ENCODE measurements around the gene ABHD16B. TPM values are rescaled to one million over a fixed set of nuclear protein-coding genes. Genes with fewer than 3 reads are reported as not detected.

The ABHD16B gene
- total and polyA plus RNA-seq, 2 of the 13 experiments (the other 11 are each of a cell fraction or from before 2014, with no cell fraction given): not detected

- TF ChIP-seq HBP1 (CRISPR knock-in tag; IDR thresholded peaks at IDR 0.05; ENCODE audit: low read depth): no peak
- peak; percentile 27; the same call in 1 of the 2 replicates for TF ChIP-seq ZNF431 (CRISPR knock-in tag; IDR thresholded peaks at IDR 0.05; ENCODE audit: borderline replicate concordance, low read depth)
- TF ChIP-seq, protein P1, sequence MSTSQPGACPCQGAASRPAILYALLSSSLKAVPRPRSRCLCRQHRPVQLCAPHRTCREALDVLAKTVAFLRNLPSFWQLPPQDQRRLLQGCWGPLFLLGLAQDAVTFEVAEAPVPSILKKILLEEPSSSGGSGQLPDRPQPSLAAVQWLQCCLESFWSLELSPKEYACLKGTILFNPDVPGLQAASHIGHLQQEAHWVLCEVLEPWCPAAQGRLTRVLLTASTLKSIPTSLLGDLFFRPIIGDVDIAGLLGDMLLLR (CRISPR knock-in tag; IDR thresholded peaks at IDR 0.05): peak; percentile 77; the same call in 1 of the 2 replicates
- peak; percentile 57 for TF ChIP-seq NFYC (CRISPR knock-in tag; IDR thresholded peaks at IDR 0.05)
- TF ChIP-seq, protein P2, sequence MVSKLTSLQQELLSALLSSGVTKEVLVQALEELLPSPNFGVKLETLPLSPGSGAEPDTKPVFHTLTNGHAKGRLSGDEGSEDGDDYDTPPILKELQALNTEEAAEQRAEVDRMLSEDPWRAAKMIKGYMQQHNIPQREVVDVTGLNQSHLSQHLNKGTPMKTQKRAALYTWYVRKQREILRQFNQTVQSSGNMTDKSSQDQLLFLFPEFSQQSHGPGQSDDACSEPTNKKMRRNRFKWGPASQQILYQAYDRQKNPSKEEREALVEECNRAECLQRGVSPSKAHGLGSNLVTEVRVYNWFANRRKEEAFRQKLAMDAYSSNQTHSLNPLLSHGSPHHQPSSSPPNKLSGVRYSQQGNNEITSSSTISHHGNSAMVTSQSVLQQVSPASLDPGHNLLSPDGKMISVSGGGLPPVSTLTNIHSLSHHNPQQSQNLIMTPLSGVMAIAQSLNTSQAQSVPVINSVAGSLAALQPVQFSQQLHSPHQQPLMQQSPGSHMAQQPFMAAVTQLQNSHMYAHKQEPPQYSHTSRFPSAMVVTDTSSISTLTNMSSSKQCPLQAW (CRISPR knock-in tag; IDR thresholded peaks at IDR 0.05): 0 out of 2 replicates have a peak, but pooled peaks have one; percentile 24
- TF ChIP-seq ZBTB7B (CRISPR knock-in tag; IDR thresholded peaks at IDR 0.05): peak; percentile 77
- peak; percentile 82 for TF ChIP-seq GABPB1 (CRISPR knock-in tag; IDR thresholded peaks at IDR 0.05)
- peak; percentile 90 for TF ChIP-seq KDM2A (CRISPR knock-in tag; IDR thresholded peaks at IDR 0.05; ENCODE audit: borderline replicate concordance, low read depth)
- TF ChIP-seq PHF20 (CRISPR knock-in tag; IDR thresholded peaks at IDR 0.05): peak; percentile 44
- no peak for TF ChIP-seq SRSF1 (optimal IDR thresholded peaks at IDR 0.05; ENCODE audit: low read depth, low read length)
- TF ChIP-seq, protein P3, sequence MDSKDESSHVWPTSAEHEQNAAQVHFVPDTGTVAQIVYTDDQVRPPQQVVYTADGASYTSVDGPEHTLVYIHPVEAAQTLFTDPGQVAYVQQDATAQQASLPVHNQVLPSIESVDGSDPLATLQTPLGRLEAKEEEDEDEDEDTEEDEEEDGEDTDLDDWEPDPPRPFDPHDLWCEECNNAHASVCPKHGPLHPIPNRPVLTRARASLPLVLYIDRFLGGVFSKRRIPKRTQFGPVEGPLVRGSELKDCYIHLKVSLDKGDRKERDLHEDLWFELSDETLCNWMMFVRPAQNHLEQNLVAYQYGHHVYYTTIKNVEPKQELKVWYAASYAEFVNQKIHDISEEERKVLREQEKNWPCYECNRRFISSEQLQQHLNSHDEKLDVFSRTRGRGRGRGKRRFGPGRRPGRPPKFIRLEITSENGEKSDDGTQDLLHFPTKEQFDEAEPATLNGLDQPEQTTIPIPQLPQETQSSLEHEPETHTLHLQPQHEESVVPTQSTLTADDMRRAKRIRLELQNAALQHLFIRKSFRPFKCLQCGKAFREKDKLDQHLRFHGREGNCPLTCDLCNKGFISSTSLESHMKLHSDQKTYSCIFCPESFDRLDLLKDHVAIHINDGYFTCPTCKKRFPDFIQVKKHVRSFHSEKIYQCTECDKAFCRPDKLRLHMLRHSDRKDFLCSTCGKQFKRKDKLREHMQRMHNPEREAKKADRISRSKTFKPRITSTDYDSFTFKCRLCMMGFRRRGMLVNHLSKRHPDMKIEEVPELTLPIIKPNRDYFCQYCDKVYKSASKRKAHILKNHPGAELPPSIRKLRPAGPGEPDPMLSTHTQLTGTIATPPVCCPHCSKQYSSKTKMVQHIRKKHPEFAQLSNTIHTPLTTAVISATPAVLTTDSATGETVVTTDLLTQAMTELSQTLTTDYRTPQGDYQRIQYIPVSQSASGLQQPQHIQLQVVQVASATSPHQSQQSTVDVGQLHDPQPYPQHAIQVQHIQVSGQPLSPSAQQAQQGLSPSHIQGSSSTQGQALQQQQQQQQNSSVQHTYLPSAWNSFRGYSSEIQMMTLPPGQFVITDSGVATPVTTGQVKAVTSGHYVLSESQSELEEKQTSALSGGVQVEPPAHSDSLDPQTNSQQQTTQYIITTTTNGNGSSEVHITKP (CRISPR knock-in tag; IDR thresholded peaks at IDR 0.05; ENCODE audit: low read depth): no peak
- TF ChIP-seq IRF9 (CRISPR knock-in tag; IDR thresholded peaks at IDR 0.05; ENCODE audit: borderline replicate concordance): peak; percentile 61; the same call in 1 of the 2 replicates
- peak; percentile 65 for TF ChIP-seq REXO4 (CRISPR knock-in tag; IDR thresholded peaks at IDR 0.05; ENCODE audit: borderline replicate concordance)
- no peak for TF ChIP-seq CBX2 (IDR thresholded peaks at IDR 0.05; ENCODE audit: low read depth, low read length)
- peak; percentile 81; the same call in 1 of the 2 replicates for TF ChIP-seq CBX2 (CRISPR knock-in tag; IDR thresholded peaks at IDR 0.05; ENCODE audit: low read depth)
- peak; percentile 27 for TF ChIP-seq HNRNPK (IDR thresholded peaks at IDR 0.05; ENCODE audit: low read depth, low read length, poor library complexity, severe bottlenecking)
- peak; percentile 68 for TF ChIP-seq NKX3-1 (CRISPR knock-in tag; IDR thresholded peaks at IDR 0.05)
- peak; percentile 87 for TF ChIP-seq KDM5B (CRISPR knock-in tag; IDR thresholded peaks at IDR 0.05; ENCODE audit: borderline replicate concordance)
- peak; percentile 66; the same call in 1 of the 2 replicates for TF ChIP-seq ZC3H13 (CRISPR knock-in tag; IDR thresholded peaks at IDR 0.05)
- peak; percentile 58; the same call in 1 of the 2 replicates for TF ChIP-seq KDM3A (CRISPR knock-in tag; IDR thresholded peaks at IDR 0.05; ENCODE audit: low read depth)
Observed at GRCh38 chr20:63831993-63832686, 29.2 kb upstream of the ABHD16B start (continued).

Measured in HepG2 (cell line).